Inferior parietal cortex (tissue), 1 donor: ENCODE measurements around the gene CDCA5.
"Not testable (repeated sequence)": the region's sequence is repeated elsewhere in the genome, so short reads cannot be mapped to it uniquely, and the experiment has no call there.

Experiments used
- DNase-seq: peaks from one replicate; pipeline ENCODE4 v3.0.0-alpha.2; 2016; ENCODE audit errors: extremely low spot score

The CDCA5 gene

GRCh38 chr11:65119670-65119995 lies 35.8 kb upstream of the CDCA5 start:
- DNase-seq, result no peak

- DNase-seq, result not testable (repeated sequence)
These were observed 35.2 kb upstream of the CDCA5 start for GRCh38 chr11:65118891-65119669.

GRCh38 chr11:65118097-65118837 lies 34.4 kb upstream of the CDCA5 start:
- DNase-seq, result no peak

- DNase-seq, result peak; percentile 99
These were observed 33.6 kb upstream of the CDCA5 start, which contains the start of gene ZNHIT2 for GRCh38 chr11:65117206-65118096. TSS of gene ZNHIT2 (minus strand) at chr11:65117701. CDS start at chr11:65117653, 48 bp downstream.

GRCh38 chr11:65116370-65117205 lies 32.7 kb upstream of the CDCA5 start:
- no peak for DNase-seq

- no peak for DNase-seq
These were observed 31.7 kb upstream of the CDCA5 start for GRCh38 chr11:65115361-65116082.

GRCh38 chr11:65114538-65115171 lies 30.8 kb upstream of the CDCA5 start:
- no peak for DNase-seq

GRCh38 chr11:65113839-65114238 lies 30.0 kb upstream of the CDCA5 start:
- DNase-seq, result no peak

GRCh38 chr11:65113361-65113756 lies 29.5 kb upstream of the CDCA5 start:
- DNase-seq, result no peak

- no peak for DNase-seq
These were observed 28.9 kb upstream of the CDCA5 start for GRCh38 chr11:65112546-65113360.

GRCh38 chr11:65111744-65112545 lies 28.1 kb upstream of the CDCA5 start, which contains the start of gene TM7SF2:
TSS of gene TM7SF2 (plus strand) at chr11:65111872. CDS start at chr11:65112016, 144 bp downstream.
- peak; percentile 93 for DNase-seq

GRCh38 chr11:65111159-65111743 lies 27.4 kb upstream of the CDCA5 start:
- no peak for DNase-seq

- DNase-seq, result peak; percentile 95
These were observed 26.6 kb upstream of the CDCA5 start for GRCh38 chr11:65110354-65110861.

GRCh38 chr11:65109231-65110198 lies 25.7 kb upstream of the CDCA5 start:
- DNase-seq, result no peak

- no peak for DNase-seq
These were observed 24.8 kb upstream of the CDCA5 start for GRCh38 chr11:65108469-65109123.
